IMR-90 (cell line): ENCODE measurements around the gene DAB1. TPM values are rescaled to one million over a fixed set of nuclear protein-coding genes. Genes with fewer than 3 reads are reported as not detected.

Experiments used
- ATAC-seq: fragments of 200-7000 bp; cut with Tn5 transposase; 2 replicates; pipeline ENCODE4 v1.9.1; 2020; ENCODE audit warnings: low read depth, mild to moderate bottlenecking, moderate library complexity
- BruUV-seq: library from RNA; stranded (reverse); fragments of 400-500 nt; replicated peaks from 2 replicates; lab custom pipeline; 2021; lab: Mats Ljungman, UMichigan
- CTCF ChIA-PET: fragments of 300-600 bp; formaldehyde crosslinking; extraction: SDS; loops from one replicate; lab custom pipeline; 2021; ENCODE audit warnings: antibody characterized with exemption; lab: Yijun Ruan, JAX
- POLR2A ChIA-PET: fragments of 300-600 bp; sonication (Branson Sonifier 250); formaldehyde crosslinking; loops from one replicate; lab custom pipeline; 2022; ENCODE audit warnings: antibody characterized with exemption; ENCODE audit not compliant: unreplicated experiment; lab: Charles Lee
- DNase-seq: peaks from one replicate; pipeline ENCODE4 v3.0.0; 2013
- H2AFZ ChIP-seq: replicated peaks from 2 replicates; pipeline ENCODE3; 2013; ENCODE audit warnings: low read length, mild to moderate bottlenecking; ENCODE audit not compliant: poor library complexity
- H2AK5ac ChIP-seq: 2 replicates; pipeline ENCODE4 v1.6.1; 2013; ENCODE audit warnings: low read depth, low read length, inconsistent platforms
- H2AK9ac ChIP-seq: replicated peaks from 2 replicates; pipeline ENCODE3; 2013; ENCODE audit warnings: mild to moderate bottlenecking, low read depth, low read length, moderate library complexity; ENCODE audit not compliant: poor library complexity
- H2BK120ac ChIP-seq: 2 replicates; pipeline ENCODE4 v1.6.1; 2013; ENCODE audit warnings: low read depth, low read length, inconsistent platforms
- H2BK15ac ChIP-seq: 3 replicates; pipeline ENCODE4 v1.6.1; 2013; ENCODE audit warnings: low read depth, low read length, inconsistent platforms
- H2BK20ac ChIP-seq: 2 replicates; pipeline ENCODE4 v1.6.1; 2013; ENCODE audit warnings: low read depth, mild to moderate bottlenecking, inconsistent platforms, low read length, moderate library complexity
- H2BK5ac ChIP-seq: 2 replicates; pipeline ENCODE4 v1.6.1; 2013; ENCODE audit warnings: mild to moderate bottlenecking, low read depth, low read length, inconsistent platforms; ENCODE audit not compliant: poor library complexity, severe bottlenecking
- H3K14ac ChIP-seq: replicated peaks from 2 replicates; pipeline ENCODE4 v1.6.1; 2013; ENCODE audit warnings: low read depth, low read length, inconsistent platforms
- H3K18ac ChIP-seq: 2 replicates; pipeline ENCODE4 v1.6.1; 2013; ENCODE audit warnings: low read depth, low read length, control low read depth
- H3K23ac ChIP-seq: 2 replicates; pipeline ENCODE4 v1.6.1; 2013; ENCODE audit warnings: low read depth, low read length, inconsistent platforms
- H3K27ac ChIP-seq: 2 replicates; pipeline ENCODE4 v1.5.1; 2013; ENCODE audit warnings: mild to moderate bottlenecking, control low read depth, low read length; ENCODE audit not compliant: insufficient read depth
- H3K27me3 ChIP-seq: 2 replicates; pipeline ENCODE4 v1.6.1; 2013; ENCODE audit warnings: low read length; ENCODE audit not compliant: control insufficient read depth, insufficient read depth
- H3K36me3 ChIP-seq: 2 replicates; pipeline ENCODE4 v1.6.1; 2013; ENCODE audit warnings: low read length, mixed read lengths; ENCODE audit not compliant: control insufficient read depth, insufficient read depth
- H3K4ac ChIP-seq: 2 replicates; pipeline ENCODE4 v1.6.1; 2013; ENCODE audit warnings: low read depth, low read length, inconsistent platforms
- H3K4me1 ChIP-seq: 2 replicates; pipeline ENCODE4 v1.6.1; 2013; ENCODE audit warnings: low read length, mixed read lengths; ENCODE audit not compliant: control insufficient read depth, insufficient read depth
- H3K4me2 ChIP-seq: 2 replicates; pipeline ENCODE4 v1.6.1; 2013; ENCODE audit warnings: low read depth, mild to moderate bottlenecking, control low read depth, low read length, moderate library complexity
- H3K4me3 ChIP-seq: 2 replicates; pipeline ENCODE4 v1.5.1; 2013; ENCODE audit warnings: low read depth, mild to moderate bottlenecking, control low read depth, low read length, moderate library complexity; ENCODE audit not compliant: insufficient read depth
- H3K56ac ChIP-seq: 2 replicates; pipeline ENCODE4 v1.6.1; 2013; ENCODE audit warnings: low read length, inconsistent platforms; ENCODE audit not compliant: insufficient read depth; ENCODE audit errors: extremely low read depth
- H3K79me1 ChIP-seq, 2 experiments: 2 replicates each; pipeline ENCODE4 v1.6.1; 2013; ENCODE audit warnings: low read length in 2 of 2, inconsistent platforms in 1 of 2, low read depth in 1 of 2
- H3K9ac ChIP-seq: 2 replicates; pipeline ENCODE4 v1.6.1; 2013; ENCODE audit warnings: low read depth, low read length, control low read depth
- H3K9me1 ChIP-seq: 2 replicates; pipeline ENCODE4 v1.6.1; 2013; ENCODE audit warnings: low read length, inconsistent platforms; ENCODE audit not compliant: insufficient read depth
- H3K9me3 ChIP-seq: 2 replicates; pipeline ENCODE4 v1.6.1; 2013; ENCODE audit warnings: low read length; ENCODE audit not compliant: control insufficient read depth, insufficient read depth
- H4K20me1 ChIP-seq: 2 replicates; pipeline ENCODE4 v1.6.1; 2013; ENCODE audit warnings: low read length, inconsistent platforms; ENCODE audit not compliant: insufficient read depth
- H4K5ac ChIP-seq: 2 replicates; pipeline ENCODE4 v1.6.1; 2013; ENCODE audit warnings: mild to moderate bottlenecking, low read depth, low read length, control low read depth
- H4K8ac ChIP-seq, 2 experiments: 2 replicates each; pipeline ENCODE4 v1.6.1; 2013; ENCODE audit warnings: low read depth in 2 of 2, low read length in 2 of 2, control low read depth in 1 of 2, inconsistent platforms in 1 of 2
- H4K91ac ChIP-seq: 2 replicates; pipeline ENCODE4 v1.6.1; 2013; ENCODE audit warnings: low read depth, low read length, inconsistent platforms; ENCODE audit not compliant: insufficient read depth
- BHLHE40 ChIP-seq: fragments of 150-350 bp; IDR thresholded peaks from 2 replicates; pipeline ENCODE4 v1.6.1; 2016; ENCODE audit warnings: mild to moderate bottlenecking, low read depth, low read length
- CEBPB ChIP-seq: IDR thresholded peaks from 2 replicates; pipeline ENCODE4 v1.6.1; 2012; ENCODE audit warnings: low read depth, low read length, improper control_type of control experiment
- FOS ChIP-seq: fragments of 150-350 bp; IDR thresholded peaks from 2 replicates; pipeline ENCODE4 v1.6.1; 2016; ENCODE audit warnings: low read depth, low read length
- MAFK ChIP-seq: IDR thresholded peaks from 2 replicates; pipeline ENCODE4 v1.6.1; 2012; ENCODE audit warnings: low read depth, low read length, improper control_type of control experiment
- MAZ ChIP-seq: IDR thresholded peaks from 2 replicates; pipeline ENCODE4 v1.6.1; 2012; ENCODE audit warnings: low read depth, mild to moderate bottlenecking, low read length, improper control_type of control experiment, moderate library complexity, borderline replicate concordance
- MXI1 ChIP-seq: IDR thresholded peaks from 2 replicates; pipeline ENCODE4 v1.6.1; 2012; ENCODE audit warnings: low read depth, mild to moderate bottlenecking, low read length, moderate library complexity, borderline replicate concordance
- NFE2L2 ChIP-seq: fragments of 150-350 bp; IDR thresholded peaks from 2 replicates; pipeline ENCODE4 v1.6.1; 2016; ENCODE audit warnings: low read depth, mild to moderate bottlenecking, low read length
- POLR2A ChIP-seq: IDR thresholded peaks from 2 replicates; pipeline ENCODE4 v1.6.1; 2012; ENCODE audit warnings: mild to moderate bottlenecking, low read depth, low read length
- RAD21 ChIP-seq: IDR thresholded peaks from 2 replicates; pipeline ENCODE4 v1.6.1; 2012; ENCODE audit warnings: low read length, improper control_type of control experiment
- RCOR1 ChIP-seq: IDR thresholded peaks from 2 replicates; pipeline ENCODE4 v1.6.1; 2012; ENCODE audit warnings: mild to moderate bottlenecking, low read length, improper control_type of control experiment; ENCODE audit not compliant: insufficient replicate concordance
- RFX5 ChIP-seq: IDR thresholded peaks from 2 replicates; pipeline ENCODE4 v1.8.0; 2012; ENCODE audit warnings: low read depth, mild to moderate bottlenecking, low read length, moderate library complexity
- SMC3 ChIP-seq: fragments of 150-350 bp; IDR thresholded peaks from 2 replicates; pipeline ENCODE4 v1.6.1; 2016; ENCODE audit warnings: low read depth, mild to moderate bottlenecking, antibody characterized with exemption, low read length, moderate library complexity
- USF2 ChIP-seq: fragments of 150-350 bp; IDR thresholded peaks from 2 replicates; pipeline ENCODE4 v1.6.1; 2017; ENCODE audit warnings: mild to moderate bottlenecking, antibody characterized with exemption, low read length, low read depth
- WGBS, 2 experiments: methylation state at CpG; one replicate each; pipeline versions ENCODE4 v1.1.5 to v1.1.7; 2013; ENCODE audit warnings: missing lambda C conversion rate in 2 of 2; ENCODE audit not compliant: insufficient read length in 1 of 2; ENCODE audit errors: extremely low coverage in 2 of 2; 5-methylcytosine and 5-hydroxymethylcytosine counted together
- dilution Hi-C: fragments of 300-500 bp; cut with HindIII; formaldehyde crosslinking; loops from one replicate; pipeline ENCODE4 v1.14.3; 2018; ENCODE audit warnings: low sequenced_read_pairs; ENCODE audit not compliant: unreplicated experiment
- in situ Hi-C: fragments of 300-500 bp; cut with MboI; formaldehyde crosslinking; loops from 3 replicates; pipeline ENCODE4 v1.14.3; 2019; ENCODE audit warnings: low sequenced_read_pairs, inconsistent platforms, mixed read lengths
- intact Hi-C: fragments of 100-400 bp; cut with micrococcal nuclease; formaldehyde crosslinking; loops from 2 replicates; pipeline ENCODE4 v1.10.0; 2022
- polyA plus RNA-seq, 3 experiments: library from polyadenylated mRNA; depleted of rRNA; stranded (reverse); fragments of >200 nt; gene quantifications; 2 replicates each; pipeline ENCODE4 v1.2.3, GENCODE V29; 2012; ENCODE audit warnings: low replicate concordance in 1 of 3
- total RNA-seq: library from RNA; depleted of rRNA; stranded (reverse); fragments of >200 nt; gene quantifications from 2 replicates; pipeline ENCODE4 v1.2.3, GENCODE V29; 2012
- TF ChIP-seq, protein P1 (sequence below): conservative IDR thresholded peaks from 2 replicates; pipeline ENCODE4 v1.5.1; 2012; ENCODE audit warnings: mild to moderate bottlenecking, low read depth, low read length, improper control_type of control experiment

Gene DAB1
- total and polyA plus RNA-seq, 2 of the 4 experiments (the other 2 are of a cell fraction), result 0.18 to 0.41 TPM

GRCh38 chr1:57046462-57046861, 377.4 kb downstream of the DAB1 start (continued):
- TF ChIP-seq, protein P1, sequence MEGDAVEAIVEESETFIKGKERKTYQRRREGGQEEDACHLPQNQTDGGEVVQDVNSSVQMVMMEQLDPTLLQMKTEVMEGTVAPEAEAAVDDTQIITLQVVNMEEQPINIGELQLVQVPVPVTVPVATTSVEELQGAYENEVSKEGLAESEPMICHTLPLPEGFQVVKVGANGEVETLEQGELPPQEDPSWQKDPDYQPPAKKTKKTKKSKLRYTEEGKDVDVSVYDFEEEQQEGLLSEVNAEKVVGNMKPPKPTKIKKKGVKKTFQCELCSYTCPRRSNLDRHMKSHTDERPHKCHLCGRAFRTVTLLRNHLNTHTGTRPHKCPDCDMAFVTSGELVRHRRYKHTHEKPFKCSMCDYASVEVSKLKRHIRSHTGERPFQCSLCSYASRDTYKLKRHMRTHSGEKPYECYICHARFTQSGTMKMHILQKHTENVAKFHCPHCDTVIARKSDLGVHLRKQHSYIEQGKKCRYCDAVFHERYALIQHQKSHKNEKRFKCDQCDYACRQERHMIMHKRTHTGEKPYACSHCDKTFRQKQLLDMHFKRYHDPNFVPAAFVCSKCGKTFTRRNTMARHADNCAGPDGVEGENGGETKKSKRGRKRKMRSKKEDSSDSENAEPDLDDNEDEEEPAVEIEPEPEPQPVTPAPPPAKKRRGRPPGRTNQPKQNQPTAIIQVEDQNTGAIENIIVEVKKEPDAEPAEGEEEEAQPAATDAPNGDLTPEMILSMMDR, result no peak
- no peak for TF ChIP-seq RAD21

- WGBS, 2 experiments, result no CpG with 5 or more reads among the region's 3 CpGs
- Histone ChIP-seq H3K4ac (no peak overlapping the region), H3K14ac (no peak overlapping the region), H2AFZ (no peak overlapping the region), H3K27ac (no peak overlapping the region), H3K4me1 (no peaks in the 10 kb centered on the region), H2BK15ac (no peak overlapping the region), H4K8ac (no peak overlapping the region), H2BK20ac (no peak overlapping the region), H4K91ac (no peak overlapping the region), H3K36me3 (no peaks in the 10 kb centered on the region), H4K20me1 (no peaks in the 10 kb centered on the region), H2BK5ac (no peak overlapping the region), H3K4me3 (no peak overlapping the region), H3K27me3 (no peaks in the 10 kb centered on the region; the same call in 1 of the 2 replicates), H2AK5ac (no peak overlapping the region), H3K4me2 (no peak overlapping the region), H3K56ac (no peak overlapping the region), H3K79me1 (no peaks in the 10 kb centered on the region), H3K9me1 (no peaks in the 10 kb centered on the region), H3K9me3 (no peaks in the 10 kb centered on the region), H3K18ac (no peak overlapping the region), H4K5ac (no peak overlapping the region), H3K23ac (no peak overlapping the region), H3K9ac (no peak overlapping the region), H2AK9ac (no peak overlapping the region), H2BK120ac (no peak overlapping the region)
- intact Hi-C loops (no loop called here), in situ Hi-C loops (no loop called here), dilution Hi-C loops (no loop called here)
- no TSS peak for BruUV-seq
- POLR2A ChIA-PET, result no interaction called here
- DNase-seq (no peak), ATAC-seq (no peak)
- CTCF ChIA-PET, result no interaction called here
- TF ChIP-seq RFX5 (no peak), MAFK (no peak), NFE2L2 (no peak), SMC3 (no peak), MXI1 (no peak), RCOR1 (no peak), FOS (no peak), USF2 (no peak), CEBPB (no peak), BHLHE40 (no peak), MAZ (no peak), POLR2A (no peak)
- TF ChIP-seq, protein P1, result no peak
These were observed 382.0 kb downstream of the DAB1 start for GRCh38 chr1:57041901-57042300.
